HG03066 (cell line): ENCODE measurements around the gene SH3GL1.
"Not testable (repeated sequence)": the region's sequence is repeated elsewhere in the genome, so short reads cannot be mapped to it uniquely, and the experiment has no call there.

Experiments
- ATAC-seq: cut with Tn5 transposase; IDR thresholded peaks from one replicate; pipeline ENCODE4 v1.9.1; 2021; ENCODE audit warnings: low read depth; ENCODE audit not compliant: unreplicated experiment

The SH3GL1 gene

GRCh38 chr19:4350111-4350510 lies 50.2 kb downstream of the SH3GL1 start:
- no peak for ATAC-seq

- not testable (repeated sequence) for ATAC-seq
Measured at GRCh38 chr19:4349225-4349624, 51.1 kb downstream of the SH3GL1 start.

- no peak for ATAC-seq
Measured at GRCh38 chr19:4347521-4347920, 52.8 kb downstream of the SH3GL1 start.

GRCh38 chr19:4346020-4346383 lies 54.3 kb downstream of the SH3GL1 start:
- no peak for ATAC-seq

- no peak for ATAC-seq
Measured at GRCh38 chr19:4345342-4346019, 54.9 kb downstream of the SH3GL1 start.

GRCh38 chr19:4343370-4344307 lies 56.7 kb downstream of the SH3GL1 start, which contains the start of gene MPND:
MPND (plus strand) TSS chr19:4343562; CDS start chr19:4343594, 32 bp downstream.
- ATAC-seq = peak; percentile 49

GRCh38 chr19:4342615-4343369 lies 57.6 kb downstream of the SH3GL1 start:
- peak; percentile 79 for ATAC-seq

- no peak for ATAC-seq
Measured at GRCh38 chr19:4342314-4342614, 58.1 kb downstream of the SH3GL1 start.

GRCh38 chr19:4338441-4339355 lies 61.6 kb downstream of the SH3GL1 start, which contains the start of gene STAP2:
STAP2 (minus strand) TSS chr19:4338827; CDS start chr19:4338753, 74 bp downstream.
- no peak for ATAC-seq

GRCh38 chr19:4337906-4338440 lies 62.4 kb downstream of the SH3GL1 start:
- no peak for ATAC-seq

GRCh38 chr19:4334929-4335570 lies 65.3 kb downstream of the SH3GL1 start:
- ATAC-seq = no peak

GRCh38 chr19:4329858-4330257 lies 70.5 kb downstream of the SH3GL1 start:
- ATAC-seq = no peak

GRCh38 chr19:4328991-4329681 lies 71.2 kb downstream of the SH3GL1 start:
- ATAC-seq = not testable (repeated sequence)

GRCh38 chr19:4328243-4328990 lies 71.9 kb downstream of the SH3GL1 start:
- ATAC-seq = peak; percentile 69

GRCh38 chr19:4327877-4328242 lies 72.5 kb downstream of the SH3GL1 start:
- no peak for ATAC-seq

GRCh38 chr19:4327252-4327876 lies 73.0 kb downstream of the SH3GL1 start:
- ATAC-seq = no peak

GRCh38 chr19:4326837-4327251 lies 73.5 kb downstream of the SH3GL1 start:
- ATAC-seq = no peak
